HCT116 (cell line): Measurements from ENCODE around the gene SUPT3H. TPM values are rescaled to one million over a fixed set of nuclear protein-coding genes. Genes with fewer than 3 reads are reported as not detected.

ENCODE experiments used
- ATAC-seq: fragments of 200-7000 bp; cut with Tn5 transposase; 2 replicates; pipeline ENCODE4 v1.9.1; 2020; ENCODE audit warnings: mild to moderate bottlenecking, moderate library complexity
- BruUV-seq: library from RNA; stranded (reverse); fragments of 400-500 nt; replicated peaks from 2 replicates; lab custom pipeline; 2021; lab: Mats Ljungman, UMichigan
- CTCF ChIA-PET: fragments of 300-600 bp; sonication (Branson Sonifier 250); formaldehyde crosslinking; loops from one replicate; lab custom pipeline; 2021; ENCODE audit warnings: antibody characterized with exemption; lab: Charles Lee
- POLR2A ChIA-PET: fragments of 300-600, 350-600 bp; sonication (Branson Sonifier 250); formaldehyde crosslinking; loops from one replicate; lab custom pipeline; 2021; ENCODE audit warnings: antibody characterized with exemption; lab: Charles Lee
- RAD21 ChIA-PET, 2 experiments: fragments of 300-600 bp; sonication (Branson Sonifier 250); formaldehyde crosslinking; loops; one replicate each; lab custom pipeline; 2023; ENCODE audit warnings: low total read pairs in 2 of 2; ENCODE audit not compliant: uncharacterized antibody in 2 of 2, unreplicated experiment in 2 of 2, low non-redundant PET in 1 of 2; lab: Charles Lee
- DNase-seq: peaks from one replicate; pipeline ENCODE4 v3.0.0-alpha.2; 2010; ENCODE audit warnings: low read depth, low spot score
- H2AFZ ChIP-seq: fragments of 200-600 bp; shearing (Covaris generic), sonication (generic); 2 replicates; pipeline ENCODE4 v1.6.1; 2017; ENCODE audit warnings: low read depth, mixed run types, mixed read lengths, antibody characterized with exemption, low read length; ENCODE audit not compliant: poor library complexity, severe bottlenecking
- H3K27ac ChIP-seq: 2 replicates; pipeline ENCODE4 v1.5.1; 2012; ENCODE audit warnings: low read depth, low read length
- H3K27me3 ChIP-seq: fragments of 200-600 bp; sonication (generic); 2 replicates; pipeline ENCODE4 v1.6.1; 2016; ENCODE audit warnings: mixed run types, low read length, mixed read lengths; ENCODE audit not compliant: insufficient read depth
- H3K36me3 ChIP-seq, 2 experiments: fragments of 200-500 bp in 1 of 2; fragments of 200-600 bp in 1 of 2; sonication (Bioruptor generic) in 1 of 2; sonication (generic) in 1 of 2; 2 replicates each; pipeline versions ENCODE4 v1.5.1 to v1.6.1; 2014 to 2016; ENCODE audit warnings: low read length in 2 of 2, inconsistent platforms in 1 of 2, mixed read lengths in 1 of 2, mixed run types in 1 of 2; ENCODE audit not compliant: insufficient read depth in 2 of 2, control insufficient read depth in 1 of 2
- H3K4me1 ChIP-seq, 2 experiments: fragments of 200-600 bp in 1 of 2; sonication (generic) in 1 of 2; 2 replicates each; pipeline versions ENCODE4 v1.5.1 to v1.6.1; 2012 to 2017; ENCODE audit warnings: low read length in 2 of 2, inconsistent platforms in 1 of 2, mild to moderate bottlenecking in 1 of 2, mixed read lengths in 1 of 2, mixed run types in 1 of 2, moderate library complexity in 1 of 2; ENCODE audit not compliant: insufficient read depth in 2 of 2, control insufficient read depth in 1 of 2
- H3K4me2 ChIP-seq: fragments of 200-600 bp; sonication (generic); 2 replicates; pipeline ENCODE4 v1.6.1; 2017; ENCODE audit warnings: mixed run types, low read length, mixed read lengths
- H3K4me3 ChIP-seq, 2 experiments: fragments of 200-600 bp in 1 of 2; sonication (generic) in 1 of 2; replicated peaks in 1 of 2; 2 replicates each; pipeline ENCODE4 v1.5.1; 2011 to 2016; ENCODE audit warnings: low read length in 2 of 2, control low read depth in 1 of 2, low read depth in 1 of 2, mild to moderate bottlenecking in 1 of 2, mixed read lengths in 1 of 2, mixed run types in 1 of 2
- H3K79me2 ChIP-seq: fragments of 200-600 bp; sonication (generic); 2 replicates; pipeline ENCODE4 v1.6.1; 2017; ENCODE audit warnings: mild to moderate bottlenecking, mixed run types, low read length, moderate library complexity, mixed read lengths; ENCODE audit not compliant: insufficient read depth
- H3K9ac ChIP-seq: fragments of 200-600 bp; sonication (generic); 2 replicates; pipeline ENCODE4 v1.6.1; 2016; ENCODE audit warnings: low read length, mixed read lengths
- H3K9me2 ChIP-seq: fragments of 200-600 bp; sonication (generic), shearing (Covaris generic); 2 replicates; pipeline ENCODE4 v1.6.1; 2017; ENCODE audit warnings: mixed run types, mild to moderate bottlenecking, moderate library complexity; ENCODE audit not compliant: insufficient read depth
- H3K9me3 ChIP-seq, 2 experiments: fragments of 200-500 bp in 1 of 2; fragments of 200-600 bp in 1 of 2; sonication (Bioruptor generic) in 1 of 2; sonication (generic) in 1 of 2; 2 replicates each; pipeline ENCODE4 v1.6.1; 2014 to 2017; ENCODE audit warnings: low read length in 2 of 2, mixed read lengths in 2 of 2, inconsistent platforms in 1 of 2, low read depth in 1 of 2, mild to moderate bottlenecking in 1 of 2, mixed run types in 1 of 2, moderate library complexity in 1 of 2; ENCODE audit not compliant: control insufficient read depth in 1 of 2, insufficient read depth in 1 of 2
- H4K20me1 ChIP-seq: fragments of 200-600 bp; sonication (generic), shearing (Covaris generic); 2 replicates; pipeline ENCODE4 v1.6.1; 2017; ENCODE audit warnings: mixed run types, mild to moderate bottlenecking, moderate library complexity; ENCODE audit not compliant: insufficient read depth
- CBX3 ChIP-seq: IDR thresholded peaks from 2 replicates; pipeline ENCODE4 v1.6.1; 2012; ENCODE audit warnings: low read depth
- CEBPB ChIP-seq: IDR thresholded peaks from 2 replicates; pipeline ENCODE4 v1.6.1; 2012; ENCODE audit warnings: low read depth
- CTCF ChIP-seq, 3 experiments: fragments of 200-600 bp in 1 of 3; sonication (generic) in 1 of 3; IDR thresholded peaks in 2 of 3; conservative IDR thresholded peaks in 1 of 3; 2 replicates each; pipeline ENCODE4 v1.5.1; 2012 to 2017; ENCODE audit warnings: low read depth in 2 of 3, low read length in 2 of 3, antibody characterized with exemption in 1 of 3, borderline replicate concordance in 1 of 3, control low read depth in 1 of 3, mild to moderate bottlenecking in 1 of 3, mixed read lengths in 1 of 3, mixed run types in 1 of 3, moderate library complexity in 1 of 3; ENCODE audit not compliant: insufficient read depth in 1 of 3
- EGR1 ChIP-seq: IDR thresholded peaks from 2 replicates; pipeline ENCODE4 v1.6.1; 2012; ENCODE audit warnings: low read depth
- ELF1 ChIP-seq: IDR thresholded peaks from 2 replicates; pipeline ENCODE4 v1.6.1; 2012; ENCODE audit warnings: low read depth, borderline replicate concordance
- EZH2 ChIP-seq: fragments of 200-600 bp; sonication (generic); IDR thresholded peaks from 2 replicates; pipeline ENCODE4 v1.6.1; 2017; ENCODE audit warnings: antibody characterized with exemption, mixed run types
- EZH2phosphoT487 ChIP-seq: fragments of 200-600 bp; IDR thresholded peaks from 2 replicates; pipeline ENCODE4 v1.6.1; 2018; ENCODE audit warnings: antibody characterized with exemption, borderline replicate concordance
- FOSL1 ChIP-seq: IDR thresholded peaks from 2 replicates; pipeline ENCODE4 v1.6.1; 2012; ENCODE audit warnings: low read depth
- JUND ChIP-seq: IDR thresholded peaks from 2 replicates; pipeline ENCODE4 v1.6.1; 2012
- POLR2A ChIP-seq: IDR thresholded peaks from 2 replicates; pipeline ENCODE4 v1.7.0; 2011; ENCODE audit warnings: borderline replicate concordance; ENCODE audit not compliant: insufficient read depth, insufficient read length; ENCODE audit errors: extremely low read depth
- SIN3A ChIP-seq: IDR thresholded peaks from 2 replicates; pipeline ENCODE4 v1.6.1; 2012; ENCODE audit warnings: low read depth
- SRF ChIP-seq: IDR thresholded peaks from 2 replicates; pipeline ENCODE4 v1.6.1; 2012; ENCODE audit warnings: low read depth
- TCF7L2 ChIP-seq: IDR thresholded peaks from 2 replicates; pipeline ENCODE4 v1.7.0; 2011; ENCODE audit warnings: borderline replicate concordance, inconsistent platforms; ENCODE audit not compliant: insufficient read depth, insufficient read length; ENCODE audit errors: extremely low read depth
- YY1 ChIP-seq: IDR thresholded peaks from 2 replicates; pipeline ENCODE4 v1.6.1; 2011; ENCODE audit warnings: low read length, low read depth, moderate library complexity, mild to moderate bottlenecking; ENCODE audit not compliant: insufficient replicate concordance; ENCODE audit errors: extremely low read depth
- ZBTB33 ChIP-seq: IDR thresholded peaks from 2 replicates; pipeline ENCODE4 v1.6.1; 2011; ENCODE audit warnings: mild to moderate bottlenecking, low read length, moderate library complexity; ENCODE audit not compliant: insufficient replicate concordance; ENCODE audit errors: extremely low read depth
- ZFX ChIP-seq: fragments of 450-650 bp; IDR thresholded peaks from 2 replicates; pipeline ENCODE4 v1.6.1; 2017
- ZNF274 ChIP-seq: fragments of 200-500 bp; sonication (Bioruptor generic); IDR thresholded peaks from 2 replicates; pipeline ENCODE4 v1.6.1; 2014; ENCODE audit warnings: mild to moderate bottlenecking, low read depth, low read length, inconsistent platforms
- intact Hi-C: fragments of 100-400 bp; cut with micrococcal nuclease; formaldehyde crosslinking; loops from 2 replicates; pipeline ENCODE4 v1.10.0; 2022
- total RNA-seq: library from RNA; stranded (reverse); gene quantifications from one replicate; pipeline ENCODE4 v1.2.1, GENCODE V29; 2021; ENCODE audit not compliant: unreplicated experiment

SUPT3H gene
- total RNA-seq, 1 experiment from 2014 or later: 7.4 TPM

- CTCF ChIA-PET: no interaction called here
- intact Hi-C loops: no loop called here
- no peak overlapping the region for H3K27ac ChIP-seq
These were observed 124.3 kb downstream of the SUPT3H start for GRCh38 chr6:45253453-45253852.

More at GRCh38 chr6:45253453-45253852, 124.3 kb downstream of the SUPT3H start:
- no peaks in the 10 kb centered on the region for H3K79me2 ChIP-seq
- no peak for TF ChIP-seq TCF7L2
- TF ChIP-seq CBX3: no peak
- TF ChIP-seq FOSL1: no peak
- no peak for TF ChIP-seq YY1
- no peak for TF ChIP-seq SRF
- no peak for TF ChIP-seq POLR2A
- TF ChIP-seq CEBPB: no peak
- no peak for TF ChIP-seq EGR1
- no peak for TF ChIP-seq EZH2phosphoT487
- no peak for TF ChIP-seq ZNF274
- no peak for TF ChIP-seq SIN3A
- TF ChIP-seq CTCF (IDR thresholded peaks at IDR 0.05 in 2 of 3, conservative IDR thresholded peaks at IDR 0.05 in 1 of 3; ENCODE audit: borderline replicate concordance in 1 of 3, insufficient read depth in 1 of 3, low read depth in 2 of 3, low read length in 2 of 3): no peak
- no peak for TF ChIP-seq ZBTB33
- TF ChIP-seq JUND: no peak
- TF ChIP-seq ELF1: no peak
- TF ChIP-seq EZH2: no peak
- no peak for TF ChIP-seq ZFX
- ATAC-seq (no peak), DNase-seq (no peak)
- no TSS peak for BruUV-seq
- H3K27me3 ChIP-seq: no peaks in the 10 kb centered on the region
- no peak overlapping the region for H2AFZ ChIP-seq
- no peak overlapping the region for H3K4me3 ChIP-seq
- no peaks in the 10 kb centered on the region for H3K4me1 ChIP-seq
- no peak overlapping the region for H3K4me2 ChIP-seq
- H4K20me1 ChIP-seq: no peaks in the 10 kb centered on the region
- H3K9me3 ChIP-seq: no peaks in the 10 kb centered on the region
- H3K9ac ChIP-seq: no peak overlapping the region
- H3K9me2 ChIP-seq: no peaks in the 10 kb centered on the region
- POLR2A ChIA-PET: no interaction called here
- RAD21 ChIA-PET: no interaction called here
- no peaks in the 10 kb centered on the region for H3K36me3 ChIP-seq
